IMR-90 (cell line): Measurements from ENCODE around the gene KRTAP10-7. TPM values are rescaled to one million over a fixed set of nuclear protein-coding genes. Genes with fewer than 3 reads are reported as not detected.

ENCODE experiments used
- ATAC-seq: fragments of 200-7000 bp; cut with Tn5 transposase; 2 replicates; pipeline ENCODE4 v1.9.1; 2020; ENCODE audit warnings: low read depth, mild to moderate bottlenecking, moderate library complexity
- BruUV-seq: library from RNA; stranded (reverse); fragments of 400-500 nt; replicated peaks from 2 replicates; lab custom pipeline; 2021; lab: Mats Ljungman, UMichigan
- CTCF ChIA-PET: fragments of 300-600 bp; formaldehyde crosslinking; extraction: SDS; loops from one replicate; lab custom pipeline; 2021; ENCODE audit warnings: antibody characterized with exemption; lab: Yijun Ruan, JAX
- POLR2A ChIA-PET: fragments of 300-600 bp; sonication (Branson Sonifier 250); formaldehyde crosslinking; loops from one replicate; lab custom pipeline; 2022; ENCODE audit warnings: antibody characterized with exemption; ENCODE audit not compliant: unreplicated experiment; lab: Charles Lee
- DNase-seq: peaks from one replicate; pipeline ENCODE4 v3.0.0; 2013
- H2AFZ ChIP-seq: replicated peaks from 2 replicates; pipeline ENCODE3; 2013; ENCODE audit warnings: low read length, mild to moderate bottlenecking; ENCODE audit not compliant: poor library complexity
- H2AK5ac ChIP-seq: 2 replicates; pipeline ENCODE4 v1.6.1; 2013; ENCODE audit warnings: low read depth, low read length, inconsistent platforms
- H2AK9ac ChIP-seq: replicated peaks from 2 replicates; pipeline ENCODE3; 2013; ENCODE audit warnings: mild to moderate bottlenecking, low read depth, low read length, moderate library complexity; ENCODE audit not compliant: poor library complexity
- H2BK120ac ChIP-seq: 2 replicates; pipeline ENCODE4 v1.6.1; 2013; ENCODE audit warnings: low read depth, low read length, inconsistent platforms
- H2BK15ac ChIP-seq: 3 replicates; pipeline ENCODE4 v1.6.1; 2013; ENCODE audit warnings: low read depth, low read length, inconsistent platforms
- H2BK20ac ChIP-seq: 2 replicates; pipeline ENCODE4 v1.6.1; 2013; ENCODE audit warnings: low read depth, mild to moderate bottlenecking, inconsistent platforms, low read length, moderate library complexity
- H2BK5ac ChIP-seq: 2 replicates; pipeline ENCODE4 v1.6.1; 2013; ENCODE audit warnings: mild to moderate bottlenecking, low read depth, low read length, inconsistent platforms; ENCODE audit not compliant: poor library complexity, severe bottlenecking
- H3K14ac ChIP-seq: replicated peaks from 2 replicates; pipeline ENCODE4 v1.6.1; 2013; ENCODE audit warnings: low read depth, low read length, inconsistent platforms
- H3K18ac ChIP-seq: 2 replicates; pipeline ENCODE4 v1.6.1; 2013; ENCODE audit warnings: low read depth, low read length, control low read depth
- H3K23ac ChIP-seq: 2 replicates; pipeline ENCODE4 v1.6.1; 2013; ENCODE audit warnings: low read depth, low read length, inconsistent platforms
- H3K27ac ChIP-seq: 2 replicates; pipeline ENCODE4 v1.5.1; 2013; ENCODE audit warnings: mild to moderate bottlenecking, control low read depth, low read length; ENCODE audit not compliant: insufficient read depth
- H3K27me3 ChIP-seq: 2 replicates; pipeline ENCODE4 v1.6.1; 2013; ENCODE audit warnings: low read length; ENCODE audit not compliant: control insufficient read depth, insufficient read depth
- H3K36me3 ChIP-seq: 2 replicates; pipeline ENCODE4 v1.6.1; 2013; ENCODE audit warnings: low read length, mixed read lengths; ENCODE audit not compliant: control insufficient read depth, insufficient read depth
- H3K4ac ChIP-seq: 2 replicates; pipeline ENCODE4 v1.6.1; 2013; ENCODE audit warnings: low read depth, low read length, inconsistent platforms
- H3K4me1 ChIP-seq: 2 replicates; pipeline ENCODE4 v1.6.1; 2013; ENCODE audit warnings: low read length, mixed read lengths; ENCODE audit not compliant: control insufficient read depth, insufficient read depth
- H3K4me2 ChIP-seq: 2 replicates; pipeline ENCODE4 v1.6.1; 2013; ENCODE audit warnings: low read depth, mild to moderate bottlenecking, control low read depth, low read length, moderate library complexity
- H3K4me3 ChIP-seq: 2 replicates; pipeline ENCODE4 v1.5.1; 2013; ENCODE audit warnings: low read depth, mild to moderate bottlenecking, control low read depth, low read length, moderate library complexity; ENCODE audit not compliant: insufficient read depth
- H3K56ac ChIP-seq: 2 replicates; pipeline ENCODE4 v1.6.1; 2013; ENCODE audit warnings: low read length, inconsistent platforms; ENCODE audit not compliant: insufficient read depth; ENCODE audit errors: extremely low read depth
- H3K79me1 ChIP-seq, 2 experiments: 2 replicates each; pipeline ENCODE4 v1.6.1; 2013; ENCODE audit warnings: low read length in 2 of 2, inconsistent platforms in 1 of 2, low read depth in 1 of 2
- H3K9ac ChIP-seq: 2 replicates; pipeline ENCODE4 v1.6.1; 2013; ENCODE audit warnings: low read depth, low read length, control low read depth
- H3K9me1 ChIP-seq: 2 replicates; pipeline ENCODE4 v1.6.1; 2013; ENCODE audit warnings: low read length, inconsistent platforms; ENCODE audit not compliant: insufficient read depth
- H3K9me3 ChIP-seq: 2 replicates; pipeline ENCODE4 v1.6.1; 2013; ENCODE audit warnings: low read length; ENCODE audit not compliant: control insufficient read depth, insufficient read depth
- H4K20me1 ChIP-seq: 2 replicates; pipeline ENCODE4 v1.6.1; 2013; ENCODE audit warnings: low read length, inconsistent platforms; ENCODE audit not compliant: insufficient read depth
- H4K5ac ChIP-seq: 2 replicates; pipeline ENCODE4 v1.6.1; 2013; ENCODE audit warnings: mild to moderate bottlenecking, low read depth, low read length, control low read depth
- H4K8ac ChIP-seq, 2 experiments: 2 replicates each; pipeline ENCODE4 v1.6.1; 2013; ENCODE audit warnings: low read depth in 2 of 2, low read length in 2 of 2, control low read depth in 1 of 2, inconsistent platforms in 1 of 2
- H4K91ac ChIP-seq: 2 replicates; pipeline ENCODE4 v1.6.1; 2013; ENCODE audit warnings: low read depth, low read length, inconsistent platforms; ENCODE audit not compliant: insufficient read depth
- BHLHE40 ChIP-seq: fragments of 150-350 bp; IDR thresholded peaks from 2 replicates; pipeline ENCODE4 v1.6.1; 2016; ENCODE audit warnings: mild to moderate bottlenecking, low read depth, low read length
- CHD1 ChIP-seq: IDR thresholded peaks from 2 replicates; pipeline ENCODE4 v1.6.1; 2012; ENCODE audit warnings: low read depth, low read length, improper control_type of control experiment
- FOS ChIP-seq: fragments of 150-350 bp; IDR thresholded peaks from 2 replicates; pipeline ENCODE4 v1.6.1; 2016; ENCODE audit warnings: low read depth, low read length
- MAFK ChIP-seq: IDR thresholded peaks from 2 replicates; pipeline ENCODE4 v1.6.1; 2012; ENCODE audit warnings: low read depth, low read length, improper control_type of control experiment
- MAZ ChIP-seq: IDR thresholded peaks from 2 replicates; pipeline ENCODE4 v1.6.1; 2012; ENCODE audit warnings: low read depth, mild to moderate bottlenecking, low read length, improper control_type of control experiment, moderate library complexity, borderline replicate concordance
- NFE2L2 ChIP-seq: fragments of 150-350 bp; IDR thresholded peaks from 2 replicates; pipeline ENCODE4 v1.6.1; 2016; ENCODE audit warnings: low read depth, mild to moderate bottlenecking, low read length
- POLR2A ChIP-seq: IDR thresholded peaks from 2 replicates; pipeline ENCODE4 v1.6.1; 2012; ENCODE audit warnings: mild to moderate bottlenecking, low read depth, low read length
- SMC3 ChIP-seq: fragments of 150-350 bp; IDR thresholded peaks from 2 replicates; pipeline ENCODE4 v1.6.1; 2016; ENCODE audit warnings: low read depth, mild to moderate bottlenecking, antibody characterized with exemption, low read length, moderate library complexity
- WGBS, 2 experiments: methylation state at CpG; one replicate each; pipeline versions ENCODE4 v1.1.5 to v1.1.7; 2013; ENCODE audit warnings: missing lambda C conversion rate in 2 of 2; ENCODE audit not compliant: insufficient read length in 1 of 2; ENCODE audit errors: extremely low coverage in 2 of 2; 5-methylcytosine and 5-hydroxymethylcytosine counted together
- dilution Hi-C: fragments of 300-500 bp; cut with HindIII; formaldehyde crosslinking; loops from one replicate; pipeline ENCODE4 v1.14.3; 2018; ENCODE audit warnings: low sequenced_read_pairs; ENCODE audit not compliant: unreplicated experiment
- in situ Hi-C: fragments of 300-500 bp; cut with MboI; formaldehyde crosslinking; loops from 3 replicates; pipeline ENCODE4 v1.14.3; 2019; ENCODE audit warnings: low sequenced_read_pairs, inconsistent platforms, mixed read lengths
- intact Hi-C: fragments of 100-400 bp; cut with micrococcal nuclease; formaldehyde crosslinking; loops from 2 replicates; pipeline ENCODE4 v1.10.0; 2022
- polyA plus RNA-seq, 3 experiments: library from polyadenylated mRNA; depleted of rRNA; stranded (reverse); fragments of >200 nt; gene quantifications; 2 replicates each; pipeline ENCODE4 v1.2.3, GENCODE V29; 2012; ENCODE audit warnings: low replicate concordance in 1 of 3
- total RNA-seq: library from RNA; depleted of rRNA; stranded (reverse); fragments of >200 nt; gene quantifications from 2 replicates; pipeline ENCODE4 v1.2.3, GENCODE V29; 2012
- TF ChIP-seq, protein P1 (sequence below): fragments of 150-350 bp; IDR thresholded peaks from 2 replicates; pipeline ENCODE4 v1.6.1; 2016; ENCODE audit warnings: low read depth, mild to moderate bottlenecking, low read length, moderate library complexity, borderline replicate concordance
- TF ChIP-seq, protein P2 (sequence below): conservative IDR thresholded peaks from 2 replicates; pipeline ENCODE4 v1.5.1; 2012; ENCODE audit warnings: mild to moderate bottlenecking, low read depth, low read length, improper control_type of control experiment

The KRTAP10-7 gene
- total and polyA plus RNA-seq, 2 of the 4 experiments (the other 2 are of a cell fraction): not detected

DNA sequence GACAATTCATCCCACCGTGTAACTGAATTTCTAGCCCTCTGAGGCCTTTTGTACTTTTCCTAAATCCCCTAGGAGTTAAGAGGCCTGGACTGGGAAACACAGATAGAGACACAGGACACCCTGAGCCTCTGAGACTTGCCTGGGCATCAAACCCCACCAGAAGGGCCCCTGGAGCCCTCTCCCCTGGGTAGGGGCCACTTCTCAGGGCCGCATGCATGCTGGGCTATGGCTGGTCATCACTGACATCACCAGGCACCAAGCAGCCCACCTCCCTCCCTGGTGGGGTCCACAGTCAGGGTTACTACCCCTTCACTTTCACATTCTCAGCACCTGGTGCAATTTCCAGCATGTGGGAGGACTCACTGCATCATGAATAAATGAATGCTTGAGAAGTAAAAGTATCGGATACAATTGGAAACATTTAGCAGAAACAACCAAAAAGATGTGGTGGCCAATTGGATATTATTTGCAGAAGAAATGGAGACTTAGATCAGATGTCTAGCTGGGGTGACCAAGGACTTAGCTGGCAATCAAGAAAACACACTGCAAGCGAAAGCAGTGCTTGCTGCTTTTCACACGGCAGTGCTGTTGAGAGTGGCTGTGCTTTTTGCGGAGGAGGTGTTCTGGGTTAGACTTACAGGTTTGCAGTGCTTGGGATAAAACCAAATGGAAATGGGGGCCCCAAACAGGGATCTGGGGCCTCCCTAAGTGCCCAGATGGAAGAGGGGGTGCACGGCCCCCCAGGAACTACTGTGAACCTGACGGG lies 950 bp upstream of the KRTAP10-7 start:
- 40% methylated on average over 1 of the region's 8 CpGs; no CpG with 5 or more reads in 1 of the 2 experiments for WGBS, 2 experiments
- intact Hi-C loops (no loop called here), in situ Hi-C loops (no loop called here), dilution Hi-C loops (no loop called here)
- H3K79me1 ChIP-seq: no peaks in the 10 kb centered on the region
- no peak overlapping the region for H3K14ac ChIP-seq
- H4K5ac ChIP-seq: no peak overlapping the region
- no peaks in the 10 kb centered on the region for H4K20me1 ChIP-seq
- H3K56ac ChIP-seq: no peak overlapping the region
- H2BK5ac ChIP-seq: no peak overlapping the region
- H3K18ac ChIP-seq: no peak overlapping the region
- no peaks in the 10 kb centered on the region for H3K36me3 ChIP-seq
- no peak overlapping the region for H3K23ac ChIP-seq
- no peaks in the 10 kb centered on the region for H3K9me3 ChIP-seq
- no peaks in the 10 kb centered on the region for H3K4me1 ChIP-seq
- H3K4me2 ChIP-seq: no peak overlapping the region
- H2AK5ac ChIP-seq: no peak overlapping the region
- no peak overlapping the region for H3K27ac ChIP-seq
- DNase-seq (no peak), ATAC-seq (no peak)
- no peaks in the 10 kb centered on the region for H3K9me1 ChIP-seq
- H2AFZ ChIP-seq: no peak overlapping the region
- peaks cover 4% of the 10 kb centered on the region for H3K27me3 ChIP-seq
- no peak overlapping the region for H2AK9ac ChIP-seq
- H2BK120ac ChIP-seq: no peak overlapping the region
- H3K4ac ChIP-seq: no peak overlapping the region
- no peak for TF ChIP-seq BHLHE40
- TF ChIP-seq SMC3: no peak
- no peak for TF ChIP-seq POLR2A
- no peak for TF ChIP-seq NFE2L2
- TF ChIP-seq, protein P1, sequence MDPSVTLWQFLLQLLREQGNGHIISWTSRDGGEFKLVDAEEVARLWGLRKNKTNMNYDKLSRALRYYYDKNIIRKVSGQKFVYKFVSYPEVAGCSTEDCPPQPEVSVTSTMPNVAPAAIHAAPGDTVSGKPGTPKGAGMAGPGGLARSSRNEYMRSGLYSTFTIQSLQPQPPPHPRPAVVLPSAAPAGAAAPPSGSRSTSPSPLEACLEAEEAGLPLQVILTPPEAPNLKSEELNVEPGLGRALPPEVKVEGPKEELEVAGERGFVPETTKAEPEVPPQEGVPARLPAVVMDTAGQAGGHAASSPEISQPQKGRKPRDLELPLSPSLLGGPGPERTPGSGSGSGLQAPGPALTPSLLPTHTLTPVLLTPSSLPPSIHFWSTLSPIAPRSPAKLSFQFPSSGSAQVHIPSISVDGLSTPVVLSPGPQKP: no peak
- no peak for TF ChIP-seq MAZ
- TF ChIP-seq, protein P2, sequence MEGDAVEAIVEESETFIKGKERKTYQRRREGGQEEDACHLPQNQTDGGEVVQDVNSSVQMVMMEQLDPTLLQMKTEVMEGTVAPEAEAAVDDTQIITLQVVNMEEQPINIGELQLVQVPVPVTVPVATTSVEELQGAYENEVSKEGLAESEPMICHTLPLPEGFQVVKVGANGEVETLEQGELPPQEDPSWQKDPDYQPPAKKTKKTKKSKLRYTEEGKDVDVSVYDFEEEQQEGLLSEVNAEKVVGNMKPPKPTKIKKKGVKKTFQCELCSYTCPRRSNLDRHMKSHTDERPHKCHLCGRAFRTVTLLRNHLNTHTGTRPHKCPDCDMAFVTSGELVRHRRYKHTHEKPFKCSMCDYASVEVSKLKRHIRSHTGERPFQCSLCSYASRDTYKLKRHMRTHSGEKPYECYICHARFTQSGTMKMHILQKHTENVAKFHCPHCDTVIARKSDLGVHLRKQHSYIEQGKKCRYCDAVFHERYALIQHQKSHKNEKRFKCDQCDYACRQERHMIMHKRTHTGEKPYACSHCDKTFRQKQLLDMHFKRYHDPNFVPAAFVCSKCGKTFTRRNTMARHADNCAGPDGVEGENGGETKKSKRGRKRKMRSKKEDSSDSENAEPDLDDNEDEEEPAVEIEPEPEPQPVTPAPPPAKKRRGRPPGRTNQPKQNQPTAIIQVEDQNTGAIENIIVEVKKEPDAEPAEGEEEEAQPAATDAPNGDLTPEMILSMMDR: no peak
- no peak for TF ChIP-seq MAFK
- no peak for TF ChIP-seq FOS
- TF ChIP-seq CHD1: no peak
- no TSS peak for BruUV-seq
- H4K91ac ChIP-seq: no peak overlapping the region
- ChIA-PET POLR2A (no interaction called here), CTCF (no interaction called here)
- no peak overlapping the region for H2BK20ac ChIP-seq
- H2BK15ac ChIP-seq: no peak overlapping the region
- no peak overlapping the region for H4K8ac ChIP-seq
- H3K4me3 ChIP-seq: no peak overlapping the region
- H3K9ac ChIP-seq: no peak overlapping the region
